DMS114 treated with DMSO at 0.1 percent for 48 hours (cell line): Measurements from ENCODE around the gene RAB37.

Experiments used
- DNase-seq: peaks from one replicate; lab custom pipeline; 2025; ENCODE audit not compliant: unreplicated experiment; lab: John Stamatoyannopoulos, UW

RAB37 gene, protein sequence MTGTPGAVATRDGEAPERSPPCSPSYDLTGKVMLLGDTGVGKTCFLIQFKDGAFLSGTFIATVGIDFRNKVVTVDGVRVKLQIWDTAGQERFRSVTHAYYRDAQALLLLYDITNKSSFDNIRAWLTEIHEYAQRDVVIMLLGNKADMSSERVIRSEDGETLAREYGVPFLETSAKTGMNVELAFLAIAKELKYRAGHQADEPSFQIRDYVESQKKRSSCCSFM

DNA sequence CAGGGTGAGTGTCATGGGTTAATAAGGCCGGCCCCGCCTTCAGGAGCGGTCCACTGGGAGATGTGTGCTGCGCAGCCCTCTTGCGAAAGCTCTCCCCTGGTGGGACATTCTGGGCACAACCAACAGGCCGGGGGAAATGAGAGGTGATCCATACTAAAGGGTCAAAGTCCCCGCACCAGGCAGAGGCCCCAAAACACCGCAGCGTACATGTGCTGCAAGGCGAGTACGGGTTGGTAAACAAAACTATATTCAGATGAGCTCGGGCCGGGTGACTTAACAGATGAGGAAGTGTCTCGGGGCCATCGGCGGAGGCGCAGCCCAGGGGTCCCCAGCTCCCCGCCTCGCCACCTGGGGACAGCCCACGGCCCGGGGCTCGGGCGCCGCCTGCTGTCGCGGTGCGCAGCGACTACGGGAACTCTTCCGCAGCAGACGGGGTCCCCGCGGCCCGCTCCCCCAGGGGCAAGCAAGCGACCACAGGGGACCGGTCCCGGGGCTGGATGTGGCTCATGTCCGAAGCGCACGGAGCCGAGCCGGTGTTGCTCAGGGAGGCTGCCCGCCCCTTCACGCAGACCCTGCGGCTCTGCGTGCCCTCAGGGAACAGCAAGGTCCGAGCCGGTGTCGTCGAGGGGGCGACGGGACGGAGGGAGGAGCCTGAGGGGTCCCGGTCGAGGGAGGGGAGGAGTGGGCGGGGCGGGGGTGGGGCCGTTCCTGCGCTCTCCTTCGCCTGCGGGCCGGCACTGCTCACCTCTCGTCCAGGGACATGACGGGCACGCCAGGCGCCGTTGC is at the start of gene RAB37:
Gene RAB37 (plus strand): TSS at position 744 of the 786 bp plus-strand sequence. CDS start 17 bp downstream, at position 761.
- no peak for DNase-seq

DNA sequence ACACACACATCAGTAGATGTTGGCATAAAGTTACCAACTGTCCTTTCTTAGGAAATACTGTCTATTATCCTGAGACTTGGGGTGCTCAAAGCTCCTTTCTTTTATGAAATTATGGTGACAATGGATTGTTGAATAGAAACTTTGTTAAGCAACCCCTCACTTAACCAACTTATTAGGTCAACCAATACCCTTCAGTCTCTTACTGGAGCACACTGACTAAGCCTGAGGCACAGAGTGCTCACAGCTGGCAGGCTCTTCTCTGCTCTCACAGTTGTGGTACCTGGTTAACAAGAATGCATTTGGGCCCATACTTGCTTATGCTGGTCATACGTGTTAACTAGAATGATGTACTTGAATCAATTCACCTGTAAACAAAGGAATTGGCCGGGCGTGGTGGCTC is 49.2 kb upstream of the RAB37 start:
- no peak for DNase-seq

DNA sequence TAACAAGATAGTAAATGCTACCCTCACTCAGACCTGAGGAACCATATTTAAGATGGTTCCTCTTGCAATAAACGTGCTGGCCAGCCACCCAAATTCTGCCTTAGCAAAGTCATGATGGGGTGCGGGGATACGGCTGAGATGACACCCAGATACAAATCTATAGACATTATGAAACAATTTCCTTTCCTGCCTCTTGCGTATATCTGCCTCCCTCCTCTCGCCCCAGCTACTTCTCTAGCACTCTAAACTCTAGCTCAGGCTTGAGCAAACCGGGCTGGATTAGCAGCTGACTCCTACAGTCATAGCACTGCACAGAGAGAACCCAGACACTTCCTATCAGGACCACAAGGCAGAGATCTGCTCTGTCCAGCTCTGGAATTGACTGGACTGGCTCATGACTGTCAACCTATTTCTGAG is 46.6 kb upstream of the RAB37 start:
- no peak for DNase-seq

DNA sequence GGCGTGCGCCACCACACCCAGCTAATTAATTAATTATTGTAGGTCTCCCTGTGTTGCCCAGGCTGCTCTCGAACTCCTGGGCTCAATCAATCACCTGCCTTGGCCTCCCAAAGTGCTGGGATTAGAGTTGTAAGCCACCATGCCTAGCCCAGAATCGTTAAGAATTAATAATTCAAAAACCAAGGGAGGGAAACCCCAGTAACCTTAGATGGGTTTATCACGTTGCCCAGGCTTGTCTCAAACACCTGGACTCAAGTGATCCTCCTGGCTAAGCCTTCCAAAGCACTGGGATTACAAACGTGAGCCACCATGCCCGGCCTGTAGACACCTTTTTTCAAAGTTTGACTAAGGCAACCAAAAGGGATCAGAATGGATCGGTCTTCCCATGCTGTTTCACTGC is 45.9 kb upstream of the RAB37 start:
- no peak for DNase-seq

DNA sequence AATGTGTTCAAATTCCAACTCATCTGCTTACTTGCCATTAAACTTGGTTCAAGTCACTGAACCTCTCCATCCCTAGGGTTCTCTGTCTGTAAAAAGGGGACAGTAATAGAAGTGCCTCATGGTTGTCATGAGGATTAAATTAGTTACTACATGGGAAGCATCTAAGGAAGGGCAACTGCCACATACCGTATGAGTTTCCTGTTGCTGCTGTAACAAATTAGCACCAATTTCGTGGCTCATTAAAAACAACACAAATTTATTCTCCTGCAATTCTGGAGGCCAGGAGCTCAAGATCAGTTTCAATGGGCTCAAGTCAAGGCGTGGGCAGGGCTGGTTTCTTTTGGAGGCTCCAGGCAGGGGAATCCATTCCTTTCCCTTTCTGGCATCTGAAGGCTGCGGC is 43.0 kb upstream of the RAB37 start:
- DNase-seq: no peak

DNA sequence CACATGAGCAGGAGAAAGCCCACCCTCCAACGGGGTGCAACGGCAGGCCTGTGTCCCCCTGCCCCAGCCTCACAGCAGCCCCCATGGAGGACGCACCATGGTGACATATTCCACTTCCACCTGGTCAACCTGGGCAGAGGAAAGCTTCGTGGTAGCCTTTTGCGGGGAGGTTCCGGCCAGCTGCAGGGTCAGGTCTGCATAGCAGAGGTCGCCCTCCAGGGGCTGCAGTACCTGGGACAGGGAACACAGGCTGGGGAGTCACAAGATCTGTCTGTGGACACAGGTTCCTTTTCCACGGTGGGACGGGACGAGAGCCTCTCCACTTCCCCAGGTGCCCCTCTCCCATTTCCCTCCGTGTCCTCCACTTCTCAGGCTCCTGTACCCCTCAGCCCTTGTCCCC is 41.4 kb upstream of the RAB37 start:
- no peak for DNase-seq

DNA sequence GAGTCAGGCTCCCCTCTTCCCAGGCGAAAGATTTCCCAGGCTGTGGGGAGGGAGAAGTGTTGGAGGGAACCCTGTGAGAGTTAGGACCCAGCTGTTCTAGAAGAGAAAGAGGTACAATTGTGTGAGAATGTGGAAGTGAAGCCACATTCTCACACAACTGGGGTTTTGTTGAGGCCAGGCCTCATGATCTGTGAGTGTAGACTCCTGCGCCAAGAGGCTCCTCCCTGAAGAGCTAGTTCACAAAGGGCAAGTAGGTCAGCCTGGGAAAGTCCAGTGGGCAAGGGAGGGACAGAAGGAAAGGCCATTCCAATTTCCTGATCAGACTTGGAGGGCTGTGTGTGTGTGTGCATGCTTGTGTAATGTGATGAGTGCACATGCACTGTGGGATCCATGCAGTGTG is 39.5 kb upstream of the RAB37 start:
- no peak for DNase-seq

DNA sequence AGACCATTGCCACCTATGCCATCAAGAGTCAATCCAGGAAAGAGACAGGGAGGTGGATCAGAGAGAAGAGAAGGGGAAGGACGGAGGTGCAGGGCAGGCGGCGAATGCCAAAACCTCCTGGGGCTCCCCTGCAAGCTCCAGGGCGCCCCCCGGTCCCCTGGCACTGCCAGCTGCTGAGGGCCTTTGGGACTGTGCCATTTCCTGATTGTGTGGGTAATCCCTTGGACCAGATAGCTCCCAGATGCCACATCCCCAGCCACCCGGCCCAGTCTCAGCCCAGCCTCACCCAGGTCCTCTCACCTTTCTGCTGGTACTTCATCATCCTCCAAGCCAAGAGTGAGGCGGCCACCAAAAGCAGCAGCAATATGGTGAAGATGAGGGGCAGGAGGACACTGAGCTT is 39.0 kb upstream of the RAB37 start:
- DNase-seq: no peak

DNA sequence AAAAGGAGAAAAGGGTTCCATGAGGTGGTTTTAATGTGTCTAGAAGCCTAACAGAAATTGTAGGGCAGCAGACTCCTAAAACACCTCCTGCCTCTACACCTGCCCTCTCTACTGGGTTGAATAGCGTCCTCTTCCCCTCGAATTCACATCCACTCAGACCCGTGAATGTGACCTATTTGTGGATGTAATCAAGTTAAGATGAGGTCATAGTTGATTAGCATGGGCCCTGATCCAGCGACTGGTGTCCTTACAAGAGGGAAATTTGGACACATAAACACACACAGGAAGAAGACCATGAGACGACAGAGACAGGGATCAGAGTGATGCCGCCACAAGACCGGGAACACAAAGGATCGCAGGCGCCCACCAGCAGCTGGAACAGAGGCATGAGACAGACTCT is 37.8 kb upstream of the RAB37 start:
- no peak for DNase-seq

DNA sequence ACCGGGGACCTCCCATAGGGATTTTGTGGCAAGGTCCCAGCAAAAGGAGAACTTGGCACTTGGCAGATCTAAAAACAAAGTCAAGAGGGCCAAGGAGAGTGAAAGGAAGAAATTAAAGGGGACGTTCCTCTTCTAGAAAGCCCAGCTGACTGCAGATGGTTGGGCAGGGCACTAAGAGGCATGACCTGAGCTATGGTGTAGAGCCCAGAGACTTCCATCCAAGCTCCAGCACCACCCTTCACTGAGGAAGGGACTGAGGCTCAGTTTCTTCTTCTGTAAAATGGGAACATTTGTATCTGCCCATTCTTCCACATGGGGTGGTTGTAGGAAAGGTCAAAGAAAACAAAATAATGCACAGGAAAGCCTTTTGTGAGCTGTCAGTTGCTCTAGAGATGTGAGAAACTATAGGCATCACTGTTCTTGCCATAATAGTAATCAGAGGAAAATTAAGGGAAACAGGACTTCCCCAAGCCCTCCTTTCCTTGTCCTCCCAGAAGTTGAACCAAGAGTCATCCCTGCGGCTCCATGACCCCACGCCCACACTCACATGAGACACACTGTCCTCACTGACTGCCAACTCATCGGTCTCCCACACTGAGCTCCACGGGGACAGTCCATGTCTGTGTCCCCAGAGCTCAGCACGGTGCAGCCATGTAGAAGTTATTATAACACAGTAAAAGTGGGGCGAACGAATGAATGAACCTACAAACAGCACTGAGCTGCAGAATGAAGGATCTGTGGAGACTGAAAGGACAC is 34.8 kb upstream of the RAB37 start:
- DNase-seq: no peak

DNA sequence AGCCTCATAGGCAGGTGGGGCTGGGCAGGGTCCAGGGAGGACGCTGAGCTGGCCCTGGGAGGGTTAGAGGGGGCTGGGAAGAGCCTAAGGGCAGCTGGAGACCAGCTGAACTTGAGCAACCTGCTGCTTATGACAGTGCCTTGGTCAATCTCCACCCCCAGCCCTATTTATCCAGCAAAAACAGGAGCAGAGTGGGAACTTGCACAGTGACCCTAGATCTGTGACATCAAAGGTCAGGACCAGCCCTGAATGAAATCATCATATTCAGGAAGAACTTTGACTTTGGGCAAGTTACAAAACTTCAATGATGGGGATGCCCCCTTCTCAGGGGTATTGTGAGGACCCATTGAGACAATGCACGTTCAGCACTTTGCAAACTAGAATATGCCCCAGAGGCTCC is 33.7 kb upstream of the RAB37 start:
- DNase-seq: no peak

DNA sequence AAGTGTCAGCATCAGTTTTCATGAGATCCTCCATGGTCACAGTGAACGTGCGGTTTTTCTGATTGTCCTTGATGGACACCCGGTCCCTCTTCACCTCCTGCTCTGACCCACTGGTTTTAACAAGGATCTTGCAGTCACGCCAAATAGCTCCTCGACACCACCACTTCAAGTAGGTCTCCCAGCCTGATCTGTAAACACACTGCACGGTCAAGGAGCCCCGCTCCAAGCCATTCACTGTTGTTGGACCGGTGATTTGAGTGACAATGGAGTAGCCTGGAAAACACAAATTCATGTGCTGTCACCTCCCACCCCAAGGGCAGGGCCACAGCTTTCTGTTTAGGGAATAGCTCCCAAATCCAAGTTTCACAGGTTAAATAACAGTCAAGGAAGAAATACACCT is 32.5 kb upstream of the RAB37 start:
- no peak for DNase-seq

DNA sequence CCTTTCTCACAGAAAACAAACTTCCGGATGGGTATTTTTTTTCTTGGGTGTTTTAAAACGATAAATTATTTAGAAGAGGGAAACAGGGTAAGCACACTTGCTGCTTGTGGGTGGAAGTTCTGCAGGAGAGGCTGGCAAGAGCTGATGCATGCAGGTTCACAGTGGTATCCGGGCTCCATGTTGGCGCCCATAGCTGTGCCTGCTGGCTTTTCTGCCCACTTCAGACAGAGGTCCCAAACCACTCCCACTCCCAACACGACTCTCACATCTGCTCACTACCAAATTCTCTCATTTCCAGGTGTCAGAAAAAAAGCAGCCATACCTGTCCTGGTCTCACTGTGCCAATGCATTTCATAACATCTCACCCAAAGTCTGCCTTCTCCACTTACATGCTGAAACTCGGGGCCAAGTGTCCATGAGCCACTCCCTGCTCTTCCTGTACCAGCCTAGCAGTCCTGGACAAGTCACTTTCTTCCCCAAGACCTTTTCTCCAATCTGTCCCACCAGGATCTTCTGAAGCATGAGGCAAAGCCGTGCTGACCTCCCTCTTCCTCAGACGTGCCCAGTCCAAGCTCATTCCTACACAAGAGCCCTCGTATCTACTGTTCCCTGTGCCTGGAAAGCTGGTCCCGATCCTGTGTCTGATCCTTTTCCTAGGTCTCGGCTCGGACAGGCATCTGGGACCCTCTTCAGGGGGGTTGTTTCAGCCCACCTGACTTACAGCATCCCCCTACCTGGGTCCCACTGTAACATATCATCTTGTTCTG is 25.8 kb upstream of the RAB37 start:
- DNase-seq: no peak

DNA sequence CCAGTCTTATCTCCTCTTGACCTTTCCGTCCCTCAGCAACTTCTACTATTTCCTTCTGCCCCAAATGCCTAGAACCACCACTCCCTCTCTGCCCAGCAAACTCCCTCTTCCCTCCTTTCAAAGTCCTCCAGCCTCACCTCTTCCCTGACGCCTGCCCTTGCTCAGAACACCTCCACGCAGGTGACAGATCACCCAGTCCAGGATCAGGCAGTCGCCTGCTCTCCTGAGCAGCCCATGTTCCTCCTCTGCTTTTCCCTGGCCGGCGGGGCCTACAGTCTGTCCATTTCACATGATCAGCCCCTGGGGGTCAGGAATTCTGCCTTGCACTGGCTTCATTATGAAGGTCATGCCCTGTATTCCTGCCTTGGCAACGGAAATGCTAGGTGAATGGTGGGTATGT is 24.8 kb upstream of the RAB37 start:
- no peak for DNase-seq

DNA sequence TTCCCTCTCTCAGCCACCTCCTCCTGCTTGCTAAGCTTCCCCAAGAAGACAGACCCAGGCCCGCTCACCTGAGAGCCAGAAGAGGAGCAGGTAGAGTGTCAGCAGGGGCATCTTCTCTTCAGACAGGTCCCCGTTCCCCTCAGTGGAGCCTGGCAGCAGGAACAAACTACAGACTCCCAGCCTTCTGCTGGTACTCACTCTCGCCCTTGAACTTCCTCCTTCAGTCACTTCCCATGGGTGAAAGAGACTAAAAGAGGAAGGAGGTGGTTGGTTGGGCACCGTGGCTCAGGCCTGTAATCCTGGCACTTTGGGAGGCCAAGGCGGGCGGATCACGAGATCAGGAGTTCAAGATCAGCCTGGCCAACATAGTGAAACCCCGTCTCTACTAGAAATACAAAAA is 24.3 kb upstream of the RAB37 start, which contains the start of gene CD300LF:
Gene CD300LF (minus strand): TSS at position 168 of the 400 bp plus-strand sequence. CDS start 57 bp downstream, at position 111.
- DNase-seq: no peak

DNA sequence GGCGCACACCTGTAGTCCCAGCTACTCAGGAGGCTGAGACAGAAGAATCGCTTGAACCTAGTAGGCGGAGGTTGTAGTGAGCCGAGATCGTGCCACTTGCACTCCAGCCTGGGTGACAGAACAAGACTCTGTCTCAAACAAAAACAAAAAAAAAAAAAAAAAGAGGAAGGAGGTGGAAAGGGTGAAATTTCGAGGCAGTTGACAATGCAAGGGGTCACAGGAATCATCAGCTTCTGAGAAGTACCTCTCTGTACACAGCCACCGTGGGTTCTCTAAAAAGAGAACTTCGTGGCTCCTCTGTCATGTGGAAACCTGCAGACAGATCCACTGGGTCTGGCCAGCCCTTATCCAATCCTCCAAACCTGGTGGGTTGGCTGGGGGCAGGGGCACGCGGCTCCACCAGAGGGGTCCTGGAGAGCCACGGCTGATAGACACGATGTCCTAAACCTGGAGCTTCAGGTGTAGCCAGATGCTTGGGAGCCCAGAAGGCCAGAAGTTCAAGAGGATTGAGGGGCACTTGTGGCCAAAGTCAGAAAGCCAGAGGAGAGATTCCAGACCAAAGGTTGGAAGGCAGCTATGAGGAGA is 23.8 kb upstream of the RAB37 start:
- no peak for DNase-seq

DNA sequence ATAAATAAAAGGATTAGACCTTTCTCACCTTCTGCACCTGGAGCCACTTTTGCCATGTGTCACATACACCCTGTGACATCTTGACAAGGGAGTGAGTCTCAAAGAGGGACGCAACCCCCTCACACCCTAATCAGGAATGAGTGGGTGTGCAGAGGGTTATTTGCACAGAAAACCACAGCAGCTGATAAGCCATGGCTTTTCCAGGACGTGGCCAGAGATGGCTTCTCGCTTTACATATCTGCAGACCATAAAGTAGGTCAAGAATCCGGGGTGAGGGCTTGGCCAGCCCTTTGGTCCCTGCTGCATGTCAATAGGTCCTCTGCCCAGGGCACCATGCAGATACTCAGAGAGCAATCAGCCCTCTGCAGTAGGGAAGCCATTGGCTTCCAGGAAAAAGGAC is 21.9 kb upstream of the RAB37 start:
- no peak for DNase-seq

DNA sequence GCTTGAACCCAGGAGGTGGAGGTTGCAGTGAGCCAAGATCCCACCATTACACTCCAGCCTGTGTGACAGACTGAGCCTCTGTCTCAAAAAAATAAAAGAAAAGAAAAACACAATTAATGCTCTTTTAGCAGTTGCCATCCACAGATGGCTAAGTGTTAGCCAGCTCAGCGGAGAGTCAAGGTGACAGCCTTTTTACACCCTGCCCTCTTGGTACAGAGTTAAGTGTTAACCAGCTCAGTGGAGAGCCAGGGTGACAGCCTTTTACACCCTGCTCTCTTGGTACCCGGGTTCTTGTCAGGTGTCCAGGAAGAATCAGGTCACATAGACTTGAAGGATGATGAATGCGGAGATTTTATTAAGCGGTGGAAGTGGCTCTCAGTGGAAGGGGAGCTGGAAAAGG is 16.6 kb upstream of the RAB37 start:
- DNase-seq: no peak

DNA sequence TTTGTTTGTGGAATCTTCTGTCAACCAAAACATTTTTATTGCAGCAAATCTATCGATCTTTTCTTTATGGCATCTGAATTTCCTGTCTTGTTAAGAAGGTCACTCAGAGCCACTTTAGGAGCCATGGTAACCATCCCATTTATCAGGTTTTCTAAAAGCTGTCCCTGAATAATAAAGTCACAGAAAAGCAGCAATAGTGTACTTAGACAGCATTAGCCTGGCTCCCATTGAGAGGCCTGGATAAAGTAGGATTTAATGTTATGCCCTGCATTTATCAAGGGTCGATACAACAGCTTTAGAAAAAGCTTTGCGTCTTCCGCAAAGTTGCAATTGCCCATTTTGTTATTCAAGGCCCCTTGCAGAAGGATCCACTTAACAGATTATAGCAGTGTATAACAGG is 14.3 kb upstream of the RAB37 start:
- no peak for DNase-seq

DNA sequence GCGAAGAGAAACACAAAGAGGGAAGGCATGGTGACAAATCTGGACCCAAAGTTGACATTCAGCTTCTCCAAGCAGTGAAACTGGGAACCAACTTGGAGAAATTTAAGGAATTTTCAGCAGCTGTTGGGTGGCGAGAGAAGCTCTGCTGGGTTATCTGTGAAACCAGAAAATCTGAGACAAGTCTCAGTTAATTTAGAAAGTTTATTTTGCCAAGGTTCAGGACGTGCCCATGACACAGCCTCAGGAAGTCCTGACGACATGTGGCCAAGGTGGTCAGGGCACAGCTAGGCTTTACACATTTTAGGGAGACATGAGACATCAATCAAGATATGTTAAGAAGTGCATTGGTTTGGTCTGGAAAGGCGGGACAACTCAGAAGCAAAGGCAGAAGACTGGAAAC is 13.2 kb upstream of the RAB37 start:
- DNase-seq: no peak

DNA sequence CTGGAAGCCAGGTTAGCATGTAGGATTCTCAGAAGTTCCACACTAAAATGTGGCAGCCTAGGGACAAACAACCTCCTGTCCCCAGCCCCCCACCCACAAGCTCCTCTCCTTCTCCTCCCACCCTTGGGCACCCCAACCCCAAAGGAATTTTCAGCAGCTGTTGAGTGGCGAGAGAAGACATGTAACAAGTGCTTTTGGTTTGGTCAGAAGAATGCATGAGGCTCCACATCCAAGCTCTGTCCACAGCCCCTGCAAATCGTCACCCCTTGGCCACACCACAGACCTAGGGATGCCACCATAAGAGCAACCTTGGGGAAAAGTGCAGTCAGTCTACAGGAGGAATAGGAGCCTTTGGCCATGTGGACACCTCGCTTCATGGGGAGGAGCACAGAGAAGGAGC is 11.9 kb upstream of the RAB37 start:
- no peak for DNase-seq
